ENCODE results near the gene FAM78B.

The FAM78B gene

GRCh38 chr1:166088572-166088955 is 78.2 kb downstream of the FAM78B start:
- Mint-ChIP-seq H3K4me1 (ENCODE audit: low read depth in 2 of 2) (no peaks in the 10 kb centered on the region), H3K27ac (no peak overlapping the region), H3K4me3 (no peak overlapping the region), H3K36me3 (ENCODE audit: insufficient read depth) (no peaks in the 10 kb centered on the region), H3K9me3 (peaks cover 1 to 12% of the 10 kb centered on the region in 2 donors), H3K27me3 (peaks cover 6 to 14% of the 10 kb centered on the region in 2 donors)
- DNase-seq, result no peak
- no peak for ATAC-seq (replicated peaks)

GRCh38 chr1:166087734-166088571 is 78.8 kb downstream of the FAM78B start:
- H3K4me1 Mint-ChIP-seq (ENCODE audit: low read depth in 2 of 2), result no peaks in the 10 kb centered on the region
- no peak overlapping the region for H3K27ac Mint-ChIP-seq
- no peak overlapping the region for H3K4me3 Mint-ChIP-seq
- peaks cover 6 to 14% of the 10 kb centered on the region in 2 donors for H3K27me3 Mint-ChIP-seq
- peaks cover 1 to 12% of the 10 kb centered on the region in 2 donors for H3K9me3 Mint-ChIP-seq
- DNase-seq, result no peak
- H3K36me3 Mint-ChIP-seq (ENCODE audit: insufficient read depth), result no peaks in the 10 kb centered on the region
- no peak for ATAC-seq (replicated peaks)

GRCh38 chr1:166086113-166086883 is 80.5 kb downstream of the FAM78B start:
- no peaks in the 10 kb centered on the region for H3K36me3 Mint-ChIP-seq (ENCODE audit: insufficient read depth)

GRCh38 chr1:166084613-166085012 is 82.2 kb downstream of the FAM78B start:
- H3K9me3 Mint-ChIP-seq, result peaks cover 6% of the 10 kb centered on the region in 2 donors
- H3K4me3 Mint-ChIP-seq, result no peak overlapping the region
- no peaks in the 10 kb centered on the region for H3K36me3 Mint-ChIP-seq (ENCODE audit: insufficient read depth)
- H3K4me1 Mint-ChIP-seq (ENCODE audit: low read depth in 2 of 2), result no peaks in the 10 kb centered on the region
- DNase-seq (no peak), ATAC-seq (replicated peaks) (no peak)
- peaks cover 6 to 19% of the 10 kb centered on the region in 2 donors for H3K27me3 Mint-ChIP-seq
- H3K27ac Mint-ChIP-seq, result no peak overlapping the region

More at GRCh38 chr1:166086113-166086883, 80.5 kb downstream of the FAM78B start:
- peaks cover 6 to 22% of the 10 kb centered on the region in 2 donors for H3K27me3 Mint-ChIP-seq
- H3K4me1 Mint-ChIP-seq (ENCODE audit: low read depth in 2 of 2), result no peaks in the 10 kb centered on the region
- H3K27ac Mint-ChIP-seq, result no peak overlapping the region
- H3K4me3 Mint-ChIP-seq, result no peak overlapping the region
- peaks cover 6% of the 10 kb centered on the region in 2 donors for H3K9me3 Mint-ChIP-seq
- DNase-seq (no peak), ATAC-seq (replicated peaks) (no peak)

- Mint-ChIP-seq H3K27ac (no peak overlapping the region), H3K36me3 (ENCODE audit: insufficient read depth) (no peaks in the 10 kb centered on the region), H3K9me3 (peaks cover 0 to 6% of the 10 kb centered on the region in 2 donors), H3K4me1 (ENCODE audit: low read depth in 2 of 2) (no peaks in the 10 kb centered on the region), H3K4me3 (no peak overlapping the region), H3K27me3 (peaks cover 6 to 12% of the 10 kb centered on the region in 2 donors)
- no peak for DNase-seq
- ATAC-seq (replicated peaks), result no peak
Measured at GRCh38 chr1:166083887-166084286, 82.9 kb downstream of the FAM78B start.

- no peaks in the 10 kb centered on the region for H3K36me3 Mint-ChIP-seq (ENCODE audit: insufficient read depth)
- peaks cover 6 to 8% of the 10 kb centered on the region in 2 donors for H3K27me3 Mint-ChIP-seq
- no peak overlapping the region for H3K27ac Mint-ChIP-seq
- no peaks in the 10 kb centered on the region for H3K4me1 Mint-ChIP-seq (ENCODE audit: low read depth in 2 of 2)
- DNase-seq (no peak), ATAC-seq (replicated peaks) (no peak)
- no peak overlapping the region for H3K4me3 Mint-ChIP-seq
- peaks cover 0 to 6% of the 10 kb centered on the region in 2 donors for H3K9me3 Mint-ChIP-seq
Measured at GRCh38 chr1:166082601-166083000, 84.2 kb downstream of the FAM78B start.

- no peaks in the 10 kb centered on the region for H3K4me1 Mint-ChIP-seq (ENCODE audit: low read depth in 2 of 2)
- peaks cover 0 to 6% of the 10 kb centered on the region in 2 donors for H3K9me3 Mint-ChIP-seq
- no peaks in the 10 kb centered on the region for H3K36me3 Mint-ChIP-seq (ENCODE audit: insufficient read depth)
- no peak overlapping the region for H3K4me3 Mint-ChIP-seq
- peaks cover 6 to 8% of the 10 kb centered on the region in 2 donors for H3K27me3 Mint-ChIP-seq
- no peak for ATAC-seq (replicated peaks)
- DNase-seq, result no peak
- H3K27ac Mint-ChIP-seq, result no peak overlapping the region
Measured at GRCh38 chr1:166080967-166081870, 85.6 kb downstream of the FAM78B start.

GRCh38 chr1:166080277-166080966 is 86.4 kb downstream of the FAM78B start:
- Mint-ChIP-seq H3K36me3 (ENCODE audit: insufficient read depth) (no peaks in the 10 kb centered on the region), H3K4me1 (ENCODE audit: low read depth in 2 of 2) (no peaks in the 10 kb centered on the region), H3K9me3 (peaks cover 0 to 6% of the 10 kb centered on the region in 2 donors), H3K4me3 (no peak overlapping the region), H3K27me3 (peaks cover 6 to 8% of the 10 kb centered on the region in 2 donors), H3K27ac (no peak overlapping the region)
- DNase-seq (no peak), ATAC-seq (replicated peaks) (no peak)

- DNase-seq (no peak), ATAC-seq (replicated peaks) (no peak)
- H3K4me3 Mint-ChIP-seq, result no peak overlapping the region
- no peaks in the 10 kb centered on the region for H3K4me1 Mint-ChIP-seq (ENCODE audit: low read depth in 2 of 2)
- no peak overlapping the region for H3K27ac Mint-ChIP-seq
- no peaks in the 10 kb centered on the region for H3K36me3 Mint-ChIP-seq (ENCODE audit: insufficient read depth)
- peaks cover 0 to 6% of the 10 kb centered on the region in 2 donors for H3K9me3 Mint-ChIP-seq
- H3K27me3 Mint-ChIP-seq, result peaks cover 4 to 8% of the 10 kb centered on the region in 2 donors
Measured at GRCh38 chr1:166079276-166079675, 87.5 kb downstream of the FAM78B start.

GRCh38 chr1:166073489-166073888 is 93.3 kb downstream of the FAM78B start:
- Mint-ChIP-seq H3K4me3 (no peak overlapping the region), H3K4me1 (ENCODE audit: low read depth in 2 of 2) (no peaks in the 10 kb centered on the region), H3K9me3 (peaks cover 3 to 6% of the 10 kb centered on the region in 2 donors), H3K27me3 (no peaks in the 10 kb centered on the region), H3K36me3 (ENCODE audit: insufficient read depth) (no peaks in the 10 kb centered on the region), H3K27ac (no peak overlapping the region)
- ATAC-seq (replicated peaks) (no peak), DNase-seq (no peak)

GRCh38 chr1:166069390-166069789 is 97.4 kb downstream of the FAM78B start:
- DNase-seq, result no peak
- no peaks in the 10 kb centered on the region for H3K27me3 Mint-ChIP-seq
- no peak overlapping the region for H3K4me3 Mint-ChIP-seq
- H3K36me3 Mint-ChIP-seq (ENCODE audit: insufficient read depth), result no peaks in the 10 kb centered on the region
- no peak for ATAC-seq (replicated peaks)
- H3K27ac Mint-ChIP-seq, result no peak overlapping the region
- no peaks in the 10 kb centered on the region for H3K4me1 Mint-ChIP-seq (ENCODE audit: low read depth in 2 of 2)
- H3K9me3 Mint-ChIP-seq, result peaks cover 3 to 6% of the 10 kb centered on the region in 2 donors

GRCh38 chr1:166066107-166066506 is 100.7 kb downstream of the FAM78B start:
- H3K27me3 Mint-ChIP-seq, result no peaks in the 10 kb centered on the region
- ATAC-seq (replicated peaks) (no peak), DNase-seq (no peak)
- H3K27ac Mint-ChIP-seq, result no peak overlapping the region
- peaks cover 3 to 6% of the 10 kb centered on the region in 2 donors for H3K9me3 Mint-ChIP-seq
- no peak overlapping the region for H3K4me3 Mint-ChIP-seq
- peaks cover 3% of the 10 kb centered on the region for H3K36me3 Mint-ChIP-seq (ENCODE audit: insufficient read depth)
- H3K4me1 Mint-ChIP-seq (ENCODE audit: low read depth in 2 of 2), result no peaks in the 10 kb centered on the region
